H1 (cell line): ENCODE results near the gene CADM2. TPM values are rescaled to one million over a fixed set of nuclear protein-coding genes. Genes with fewer than 3 reads are reported as not detected.

ENCODE experiments used
- CHD7 ChIP-seq: fragments of 300-600 bp; sonication (generic); IDR thresholded peaks from 2 replicates; pipeline ENCODE4 v1.7.1; 2012; ENCODE audit warnings: low read length, moderate library complexity, mild to moderate bottlenecking, inconsistent platforms; ENCODE audit not compliant: insufficient replicate concordance
- CREB1 ChIP-seq: IDR thresholded peaks from 2 replicates; pipeline ENCODE4 v1.6.1; 2012; ENCODE audit warnings: inconsistent platforms
- HDAC2 ChIP-seq, 2 experiments: fragments of 300-600 bp in 1 of 2; sonication (generic) in 1 of 2; IDR thresholded peaks; 2 replicates each; pipeline ENCODE4 v1.6.1; 2011 to 2012; ENCODE audit warnings: low read depth in 2 of 2, low read length in 2 of 2, mild to moderate bottlenecking in 2 of 2, moderate library complexity in 2 of 2, borderline replicate concordance in 1 of 2, inconsistent platforms in 1 of 2
- polyA plus RNA-seq, 7 experiments: library from polyadenylated mRNA; depleted of rRNA in 3 of 7; stranded (reverse) in 5 of 7; unstranded in 2 of 7; fragments of >200 nt in 5 of 7; fragments of 200-250 nt in 2 of 7; gene quantifications; 1 replicate in 5 of 7; 2 replicates in 1 of 7; 4 replicates in 1 of 7; pipeline versions ENCODE4 v1.2.1 to v1.2.3, GENCODE V29; 2011 to 2013; ENCODE audit warnings: missing spikeins in 2 of 7, mixed read lengths in 2 of 7
- total RNA-seq: library from RNA; stranded (reverse); fragmentation: NEBNext Ultra II Directional; extraction: Animal tissue kit (Norgen Biotek cat#: 25700); gene quantifications from 2 replicates; pipeline ENCODE4 v1.2.1, GENCODE V29; 2021
- TF ChIP-seq, protein P1 (sequence below): IDR thresholded peaks from 2 replicates; pipeline ENCODE4 v1.6.1; 2012; ENCODE audit warnings: inconsistent platforms

The CADM2 gene
- total and polyA plus RNA-seq, 2 of the 8 experiments (the other 6 are each of a cell fraction or from before 2014, with no cell fraction given), result 14.9 to 20.9 TPM

DNA sequence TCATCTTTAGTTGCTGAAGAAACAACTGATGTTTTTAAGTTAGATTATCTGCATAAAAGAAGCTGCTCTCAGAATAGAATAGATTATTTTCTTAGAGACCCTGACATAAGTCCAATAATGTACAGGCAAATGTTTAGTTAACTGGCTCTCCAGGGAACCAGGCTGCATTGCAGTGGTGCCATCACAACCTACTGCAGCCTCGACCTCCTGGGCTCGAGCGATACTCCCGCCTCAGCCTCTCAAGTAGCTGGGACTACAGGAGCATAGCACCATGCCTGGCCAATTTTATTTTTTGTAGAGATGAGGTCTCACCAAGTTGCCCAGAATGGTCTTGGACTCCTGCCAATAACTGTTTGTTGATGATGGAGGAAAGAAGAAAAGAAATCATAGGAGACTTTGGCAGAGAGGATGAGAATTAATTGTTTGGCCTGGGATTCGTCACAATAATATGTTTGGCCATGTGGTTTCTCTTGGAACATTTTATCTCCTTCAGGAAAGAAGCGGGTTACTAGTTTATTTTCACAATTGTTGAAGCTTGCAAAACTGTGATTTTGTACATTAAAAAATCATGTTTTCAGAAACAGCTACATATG is 429.2 kb downstream of the CADM2 start (continued):
- TF ChIP-seq CHD7, result no peak
- TF ChIP-seq HDAC2 (IDR thresholded peaks at IDR 0.05; ENCODE audit: borderline replicate concordance in 1 of 2, low read depth in 2 of 2, low read length in 2 of 2), result no peak
- TF ChIP-seq, protein P1, sequence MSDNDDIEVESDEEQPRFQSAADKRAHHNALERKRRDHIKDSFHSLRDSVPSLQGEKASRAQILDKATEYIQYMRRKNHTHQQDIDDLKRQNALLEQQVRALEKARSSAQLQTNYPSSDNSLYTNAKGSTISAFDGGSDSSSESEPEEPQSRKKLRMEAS, result no peak
- no peak for TF ChIP-seq CREB1
